H1 (cell line): ENCODE results near the gene CDS2. TPM values are rescaled to one million over a fixed set of nuclear protein-coding genes. Genes with fewer than 3 reads are reported as not detected.

ENCODE experiments used
- CTCF ChIA-PET: fragments of 300-600 bp; sonication (Branson Sonifier 250); formaldehyde crosslinking; loops from one replicate; lab custom pipeline; 2021; ENCODE audit not compliant: partially characterized antibody; lab: Charles Lee
- POLR2A ChIA-PET: fragments of 300-600 bp; sonication (Branson Sonifier 250); formaldehyde crosslinking; loops from one replicate; lab custom pipeline; 2021; ENCODE audit warnings: inconsistent platforms; ENCODE audit not compliant: partially characterized antibody; lab: Charles Lee
- DNase-seq, 2 experiments: peaks; one replicate each; pipeline versions ENCODE4 v3.0.0 to v3.0.0-alpha.2; 2010 to 2022; ENCODE audit warnings: low spot score in 2 of 2, low read depth in 1 of 2, mixed read lengths in 1 of 2
- FAIRE-seq: peaks from 2 replicates; lab custom pipeline; 2011; peaks lifted over from hg19 to GRCh38; lab: Jason Lieb, UNC
- H2AFZ ChIP-seq: 2 replicates; pipeline ENCODE4 v1.8.1; 2012; ENCODE audit warnings: low read length, inconsistent platforms
- H2AK5ac ChIP-seq: 2 replicates; pipeline ENCODE4 v1.6.1; 2013; ENCODE audit warnings: low read depth, low read length
- H2BK120ac ChIP-seq: replicated peaks from 2 replicates; pipeline ENCODE3; 2013; ENCODE audit warnings: low read depth, low read length, inconsistent platforms
- H2BK12ac ChIP-seq: 2 replicates; pipeline ENCODE4 v1.6.1; 2013; ENCODE audit warnings: low read depth, low read length
- H2BK15ac ChIP-seq: 2 replicates; pipeline ENCODE4 v1.6.1; 2013; ENCODE audit warnings: low read length
- H2BK20ac ChIP-seq: 2 replicates; pipeline ENCODE4 v1.6.1; 2013; ENCODE audit warnings: low read length
- H2BK5ac ChIP-seq: 2 replicates; pipeline ENCODE4 v1.6.1; 2013; ENCODE audit warnings: low read depth, low read length
- H3K14ac ChIP-seq: 2 replicates; pipeline ENCODE4 v1.6.1; 2013; ENCODE audit warnings: inconsistent platforms; ENCODE audit not compliant: insufficient read length
- H3K18ac ChIP-seq: 2 replicates; pipeline ENCODE4 v1.6.1; 2013; ENCODE audit warnings: low read length; ENCODE audit errors: extremely low read depth
- H3K23ac ChIP-seq: 2 replicates; pipeline ENCODE4 v1.6.1; 2013; ENCODE audit warnings: inconsistent platforms; ENCODE audit not compliant: insufficient read length
- H3K23me2 ChIP-seq: 2 replicates; pipeline ENCODE4 v1.6.1; 2013; ENCODE audit warnings: low read depth, low read length
- H3K27ac ChIP-seq: 2 replicates; pipeline ENCODE4 v1.6.1; 2011; ENCODE audit warnings: low read depth, low read length, inconsistent platforms
- H3K27me3 ChIP-seq, 4 experiments: replicated peaks in 1 of 4; 1 replicate in 1 of 4; 2 replicates in 3 of 4; pipeline versions ENCODE4 v1.6.1 to v1.8.1; 2011 to 2013; ENCODE audit warnings: low read length in 3 of 4, mild to moderate bottlenecking in 3 of 4, inconsistent platforms in 2 of 4, mixed read lengths in 2 of 4, moderate library complexity in 1 of 4; ENCODE audit not compliant: control insufficient read depth in 3 of 4, insufficient read depth in 3 of 4; ENCODE audit errors: extremely low read depth in 1 of 4
- H3K36me3 ChIP-seq, 4 experiments: 2 replicates each; pipeline versions ENCODE4 v1.6.1 to v1.8.1; 2011 to 2013; ENCODE audit warnings: mild to moderate bottlenecking in 4 of 4, low read length in 3 of 4, moderate library complexity in 2 of 4, control low read depth in 1 of 4, inconsistent platforms in 1 of 4; ENCODE audit not compliant: insufficient read depth in 4 of 4, control insufficient read depth in 2 of 4
- H3K4ac ChIP-seq: replicated peaks from 2 replicates; pipeline ENCODE3; 2013; ENCODE audit warnings: low read length, low read depth, mixed read lengths, inconsistent platforms; ENCODE audit not compliant: insufficient read length
- H3K4me1 ChIP-seq, 4 experiments: replicated peaks in 1 of 4; 1 replicate in 1 of 4; 2 replicates in 3 of 4; pipeline versions ENCODE4 v1.6.1 to v1.8.1; 2011 to 2013; ENCODE audit warnings: low read length in 3 of 4, inconsistent platforms in 2 of 4, mixed read lengths in 1 of 4; ENCODE audit not compliant: insufficient read depth in 4 of 4, control insufficient read depth in 3 of 4
- H3K4me2 ChIP-seq, 2 experiments: 2 replicates each; pipeline versions ENCODE4 v1.6.1 to v1.8.1; 2011 to 2013; ENCODE audit warnings: low read depth in 2 of 2, low read length in 2 of 2, control low read depth in 1 of 2, inconsistent platforms in 1 of 2, mild to moderate bottlenecking in 1 of 2; ENCODE audit not compliant: insufficient read depth in 1 of 2
- H3K4me3 ChIP-seq, 4 experiments: fragments of 200-600, 300-600 bp in 1 of 4; sonication (generic), shearing (Covaris generic), sonication (Bioruptor Twin) in 1 of 4; 2 replicates each; pipeline versions ENCODE4 v1.5.1 to v1.8.1; 2011 to 2016; ENCODE audit warnings: low read length in 4 of 4, low read depth in 3 of 4, control low read depth in 2 of 4, inconsistent platforms in 2 of 4, mild to moderate bottlenecking in 2 of 4, mixed read lengths in 1 of 4, moderate library complexity in 1 of 4; ENCODE audit not compliant: insufficient read depth in 2 of 4; ENCODE audit errors: extremely low read depth in 1 of 4
- H3K56ac ChIP-seq: replicated peaks from 2 replicates; pipeline ENCODE3; 2013; ENCODE audit warnings: low read depth, mild to moderate bottlenecking, mixed read lengths, low read length, inconsistent platforms; ENCODE audit not compliant: insufficient read length
- H3K79me1 ChIP-seq: 2 replicates; pipeline ENCODE4 v1.6.1; 2013; ENCODE audit warnings: low read depth, low read length, control low read depth
- H3K79me2 ChIP-seq, 2 experiments: 2 replicates each; pipeline versions ENCODE4 v1.6.1 to v1.8.1; 2012 to 2013; ENCODE audit warnings: low read length in 2 of 2, mild to moderate bottlenecking in 2 of 2, inconsistent platforms in 1 of 2; ENCODE audit not compliant: insufficient read depth in 2 of 2, control insufficient read depth in 1 of 2
- H3K9ac ChIP-seq, 4 experiments: replicated peaks in 1 of 4; 1 replicate in 1 of 4; 2 replicates in 3 of 4; pipeline versions ENCODE4 v1.6.1 to v1.8.1; 2011 to 2013; ENCODE audit warnings: low read depth in 3 of 4, low read length in 3 of 4, control low read depth in 2 of 4, mild to moderate bottlenecking in 2 of 4, moderate library complexity in 2 of 4, inconsistent platforms in 1 of 4; ENCODE audit errors: extremely low read depth in 1 of 4
- H3K9me3 ChIP-seq, 2 experiments: 2 replicates each; pipeline versions ENCODE4 v1.6.1 to v1.8.1; 2012 to 2013; ENCODE audit warnings: mild to moderate bottlenecking in 2 of 2, moderate library complexity in 2 of 2, control low read depth in 1 of 2, inconsistent platforms in 1 of 2, low read depth in 1 of 2, low read length in 1 of 2, mixed read lengths in 1 of 2; ENCODE audit not compliant: insufficient read depth in 2 of 2
- H4K20me1 ChIP-seq, 2 experiments: replicated peaks in 1 of 2; 2 replicates each; pipeline versions ENCODE3 to v1.8.1; 2011 to 2013; ENCODE audit warnings: inconsistent platforms in 2 of 2, low read length in 2 of 2, mild to moderate bottlenecking in 1 of 2; ENCODE audit not compliant: insufficient read depth in 2 of 2, control insufficient read depth in 1 of 2
- H4K5ac ChIP-seq: 2 replicates; pipeline ENCODE4 v1.6.1; 2013; ENCODE audit warnings: low read length, low read depth, mixed read lengths, inconsistent platforms; ENCODE audit not compliant: insufficient read length
- H4K8ac ChIP-seq: 2 replicates; pipeline ENCODE4 v1.8.0; 2013; ENCODE audit warnings: mild to moderate bottlenecking, moderate library complexity, low read length, inconsistent platforms; ENCODE audit not compliant: insufficient read depth; ENCODE audit errors: extremely low read depth
- H4K91ac ChIP-seq: replicated peaks from 2 replicates; pipeline ENCODE3; 2013; ENCODE audit warnings: low read length, mixed read lengths, inconsistent platforms; ENCODE audit not compliant: insufficient read length
- CBX5 ChIP-seq: fragments of 300-800, 300-1000 bp; sonication (generic); IDR thresholded peaks from 2 replicates; pipeline ENCODE4 v1.7.1; 2016; ENCODE audit warnings: antibody characterized with exemption, low read length, low read depth
- CBX8 ChIP-seq: fragments of 300-800, 300-1000 bp; sonication (generic); IDR thresholded peaks from 2 replicates; pipeline ENCODE4 v1.7.1; 2016; ENCODE audit warnings: low read depth, low read length, borderline replicate concordance
- CREB1 ChIP-seq: IDR thresholded peaks from 2 replicates; pipeline ENCODE4 v1.6.1; 2012; ENCODE audit warnings: inconsistent platforms
- JUN ChIP-seq: IDR thresholded peaks from 2 replicates; pipeline ENCODE4 v1.6.1; 2011; ENCODE audit warnings: low read depth, mild to moderate bottlenecking, improper control_type of control experiment, low read length
- KDM4A ChIP-seq: IDR thresholded peaks from one replicate; pipeline ENCODE4 v1.7.1; 2012; ENCODE audit warnings: low read depth, mild to moderate bottlenecking, moderate library complexity, low read length, inconsistent platforms; ENCODE audit not compliant: severe bottlenecking
- NANOG ChIP-seq: IDR thresholded peaks from 2 replicates; pipeline ENCODE4 v1.6.1; 2011; ENCODE audit warnings: low read length, low read depth, mild to moderate bottlenecking, inconsistent platforms; ENCODE audit not compliant: insufficient read depth, poor library complexity, severe bottlenecking
- POLR2A ChIP-seq, 2 experiments: IDR thresholded peaks; 1 replicate in 1 of 2; 2 replicates in 1 of 2; pipeline ENCODE4 v1.6.1; 2011; ENCODE audit warnings: low read depth in 2 of 2, low read length in 2 of 2, mild to moderate bottlenecking in 2 of 2; ENCODE audit errors: control extremely low read depth in 1 of 2
- POLR2AphosphoS5 ChIP-seq: IDR thresholded peaks from 2 replicates; pipeline ENCODE4 v1.6.1; 2011; ENCODE audit warnings: low read depth, low read length
- SIN3A ChIP-seq, 2 experiments: IDR thresholded peaks in 1 of 2; conservative IDR thresholded peaks in 1 of 2; 2 replicates each; pipeline ENCODE4 v1.6.1; 2011 to 2012; ENCODE audit warnings: low read length in 2 of 2, improper control_type of control experiment in 1 of 2, low read depth in 1 of 2, mild to moderate bottlenecking in 1 of 2
- ZNF274 ChIP-seq: IDR thresholded peaks from 2 replicates; pipeline ENCODE4 v1.7.0; 2012; ENCODE audit warnings: low read length, borderline replicate concordance; ENCODE audit errors: extremely low read depth
- WGBS, 2 experiments: shearing (Covaris generic) in 1 of 2; methylation state at CpG; one replicate each; pipeline versions ENCODE4 v1.1.6 to v1.1.7; 2013 to 2015; ENCODE audit warnings: low lambda C conversion rate in 2 of 2, mixed read lengths in 2 of 2, inconsistent platforms in 1 of 2, low coverage in 1 of 2, missing lambda C conversion rate in 1 of 2; ENCODE audit not compliant: insufficient replicate concordance in 2 of 2, insufficient coverage in 1 of 2, insufficient read length in 1 of 2; ENCODE audit errors: extremely low coverage in 1 of 2, missing lambda C conversion rate in 1 of 2; 5-methylcytosine and 5-hydroxymethylcytosine counted together
- polyA plus RNA-seq, 7 experiments: library from polyadenylated mRNA; depleted of rRNA in 3 of 7; stranded (reverse) in 5 of 7; unstranded in 2 of 7; fragments of >200 nt in 5 of 7; fragments of 200-250 nt in 2 of 7; gene quantifications; 1 replicate in 5 of 7; 2 replicates in 1 of 7; 4 replicates in 1 of 7; pipeline versions ENCODE4 v1.2.1 to v1.2.3, GENCODE V29; 2011 to 2013; ENCODE audit warnings: missing spikeins in 2 of 7, mixed read lengths in 2 of 7
- total RNA-seq: library from RNA; stranded (reverse); fragmentation: NEBNext Ultra II Directional; extraction: Animal tissue kit (Norgen Biotek cat#: 25700); gene quantifications from 2 replicates; pipeline ENCODE4 v1.2.1, GENCODE V29; 2021
- TF ChIP-seq, protein P1 (sequence below): IDR thresholded peaks from 2 replicates; pipeline ENCODE4 v1.6.1; 2011; ENCODE audit warnings: low read depth, mild to moderate bottlenecking, low read length; ENCODE audit not compliant: insufficient read depth

Gene CDS2
- total and polyA plus RNA-seq, 2 of the 8 experiments (the other 6 are each of a cell fraction or from before 2014, with no cell fraction given), result 54.0 to 56.2 TPM

DNA sequence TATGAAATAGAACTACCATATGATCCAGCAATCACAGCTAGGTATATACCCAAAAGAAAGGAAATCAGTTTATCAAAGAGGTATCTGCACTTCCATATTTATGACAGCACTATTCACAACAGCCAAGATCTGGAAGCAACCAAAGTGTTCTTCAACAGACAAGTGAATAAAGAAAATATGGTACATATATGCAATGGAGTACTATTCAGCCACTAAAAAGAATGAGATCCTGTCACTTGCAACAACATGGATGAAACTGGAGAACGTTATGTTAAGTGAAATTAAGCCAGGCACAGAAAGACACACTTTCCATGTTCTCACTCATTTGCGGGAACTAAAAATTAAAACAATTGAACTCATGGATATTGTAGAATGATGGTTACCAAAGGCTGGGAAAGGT, 22.3 kb upstream of the CDS2 start:
- Histone ChIP-seq H4K8ac (no peak overlapping the region), H2BK120ac (no peak overlapping the region), H2AK5ac (no peak overlapping the region), H3K23ac (no peak overlapping the region), H3K27ac (no peak overlapping the region), H3K23me2 (no peaks in the 10 kb centered on the region), H3K9ac (no peak overlapping the region), H3K27me3 (no peaks in the 10 kb centered on the region), H3K56ac (no peak overlapping the region), H4K20me1 (peaks cover 0 to 4% of the 10 kb centered on the region in 2 experiments), H3K14ac (no peak overlapping the region), H3K18ac (no peak overlapping the region), H3K4me2 (no peak overlapping the region), H2BK15ac (no peak overlapping the region), H3K79me2 (no peaks in the 10 kb centered on the region), H4K91ac (no peak overlapping the region), H3K9me3 (no peaks in the 10 kb centered on the region), H2BK12ac (no peak overlapping the region), H2BK5ac (no peak overlapping the region), H3K4ac (no peak overlapping the region), H2BK20ac (no peak overlapping the region), H2AFZ (no peak overlapping the region), H3K4me3 (no peak overlapping the region), H3K36me3 (peaks cover 4 to 48% (median 34%) of the 10 kb centered on the region in 4 experiments), H3K4me1 (no peaks in the 10 kb centered on the region), H3K79me1 (no peaks in the 10 kb centered on the region; the same call in 1 of the 2 replicates), H4K5ac (no peak overlapping the region)
- POLR2A ChIA-PET, result interaction anchor here (0.8 to 2.0 kb wide), 3 partner anchors 10 to 55 kb away, joined by 3 to 5 read pairs (median 4); no protein-coding TSS in a partner anchor
- DNase-seq (no peak), FAIRE-seq (no peak)
- 91% methylated on average over 2 of the region's 2 CpGs; no CpG with 5 or more reads in 1 of the 2 experiments for WGBS, 2 experiments
- CTCF ChIA-PET, result no interaction called here
- no peak for TF ChIP-seq CREB1
- TF ChIP-seq, protein P1, sequence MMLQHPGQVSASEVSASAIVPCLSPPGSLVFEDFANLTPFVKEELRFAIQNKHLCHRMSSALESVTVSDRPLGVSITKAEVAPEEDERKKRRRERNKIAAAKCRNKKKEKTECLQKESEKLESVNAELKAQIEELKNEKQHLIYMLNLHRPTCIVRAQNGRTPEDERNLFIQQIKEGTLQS, result no peak
- TF ChIP-seq NANOG, result no peak
- no peak for TF ChIP-seq JUN
- no peak for TF ChIP-seq POLR2AphosphoS5
- no peak for TF ChIP-seq ZNF274
- no peak for TF ChIP-seq KDM4A
- TF ChIP-seq POLR2A (IDR thresholded peaks at IDR 0.05; ENCODE audit: control extremely low read depth in 1 of 2, low read depth in 2 of 2, low read length in 2 of 2), result no peak
- no peak for TF ChIP-seq SIN3A (conservative IDR thresholded peaks at IDR 0.05 in 1 of 2, IDR thresholded peaks at IDR 0.05 in 1 of 2; ENCODE audit: low read depth in 1 of 2, low read length in 2 of 2)
- TF ChIP-seq CBX5, result no peak
- no peak for TF ChIP-seq CBX8
